ENCODE measurements around the gene TBC1D5.

DNA sequence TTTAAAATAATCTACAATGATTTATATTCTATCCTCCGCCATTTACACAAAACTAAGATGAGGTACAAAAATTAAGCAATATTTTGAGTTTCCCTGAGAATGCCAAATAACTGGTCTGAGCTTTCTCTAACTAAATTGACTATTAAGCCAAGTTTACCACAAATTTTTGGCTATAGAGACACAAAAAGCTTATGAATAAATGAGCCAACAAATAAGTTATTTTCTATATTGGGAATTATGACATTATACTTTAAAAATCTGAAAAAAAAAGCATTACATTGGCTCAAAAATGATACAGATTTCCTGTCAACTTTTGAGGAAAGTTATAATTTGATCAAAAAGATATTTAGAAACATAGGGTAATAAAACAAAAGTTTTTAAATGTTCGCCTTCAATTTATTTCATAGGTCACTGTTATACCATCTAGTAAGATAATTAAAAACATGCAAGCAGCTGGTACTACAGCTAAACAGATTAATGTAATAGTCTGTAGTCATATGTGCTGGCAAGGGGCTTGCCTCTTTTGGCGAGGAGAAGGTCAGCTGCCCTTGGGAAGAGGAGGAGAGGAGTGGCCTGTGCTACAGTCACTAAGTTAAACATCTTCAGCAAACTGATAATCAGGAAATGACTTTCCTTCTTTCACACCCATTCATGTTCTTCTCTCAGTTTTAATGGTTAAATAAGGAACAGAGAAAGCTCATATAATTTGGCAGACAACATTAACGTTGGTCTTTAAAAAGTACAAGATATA, 318.5 kb downstream of the TBC1D5 start:
- TF ChIP-seq, protein P1, sequence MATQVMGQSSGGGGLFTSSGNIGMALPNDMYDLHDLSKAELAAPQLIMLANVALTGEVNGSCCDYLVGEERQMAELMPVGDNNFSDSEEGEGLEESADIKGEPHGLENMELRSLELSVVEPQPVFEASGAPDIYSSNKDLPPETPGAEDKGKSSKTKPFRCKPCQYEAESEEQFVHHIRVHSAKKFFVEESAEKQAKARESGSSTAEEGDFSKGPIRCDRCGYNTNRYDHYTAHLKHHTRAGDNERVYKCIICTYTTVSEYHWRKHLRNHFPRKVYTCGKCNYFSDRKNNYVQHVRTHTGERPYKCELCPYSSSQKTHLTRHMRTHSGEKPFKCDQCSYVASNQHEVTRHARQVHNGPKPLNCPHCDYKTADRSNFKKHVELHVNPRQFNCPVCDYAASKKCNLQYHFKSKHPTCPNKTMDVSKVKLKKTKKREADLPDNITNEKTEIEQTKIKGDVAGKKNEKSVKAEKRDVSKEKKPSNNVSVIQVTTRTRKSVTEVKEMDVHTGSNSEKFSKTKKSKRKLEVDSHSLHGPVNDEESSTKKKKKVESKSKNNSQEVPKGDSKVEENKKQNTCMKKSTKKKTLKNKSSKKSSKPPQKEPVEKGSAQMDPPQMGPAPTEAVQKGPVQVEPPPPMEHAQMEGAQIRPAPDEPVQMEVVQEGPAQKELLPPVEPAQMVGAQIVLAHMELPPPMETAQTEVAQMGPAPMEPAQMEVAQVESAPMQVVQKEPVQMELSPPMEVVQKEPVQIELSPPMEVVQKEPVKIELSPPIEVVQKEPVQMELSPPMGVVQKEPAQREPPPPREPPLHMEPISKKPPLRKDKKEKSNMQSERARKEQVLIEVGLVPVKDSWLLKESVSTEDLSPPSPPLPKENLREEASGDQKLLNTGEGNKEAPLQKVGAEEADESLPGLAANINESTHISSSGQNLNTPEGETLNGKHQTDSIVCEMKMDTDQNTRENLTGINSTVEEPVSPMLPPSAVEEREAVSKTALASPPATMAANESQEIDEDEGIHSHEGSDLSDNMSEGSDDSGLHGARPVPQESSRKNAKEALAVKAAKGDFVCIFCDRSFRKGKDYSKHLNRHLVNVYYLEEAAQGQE (IDR thresholded peaks at IDR 0.05; ENCODE audit: insufficient read depth in 1 of 2, low read depth in 2 of 2, low read length in 1 of 2): no peak
- TF ChIP-seq, protein P2, sequence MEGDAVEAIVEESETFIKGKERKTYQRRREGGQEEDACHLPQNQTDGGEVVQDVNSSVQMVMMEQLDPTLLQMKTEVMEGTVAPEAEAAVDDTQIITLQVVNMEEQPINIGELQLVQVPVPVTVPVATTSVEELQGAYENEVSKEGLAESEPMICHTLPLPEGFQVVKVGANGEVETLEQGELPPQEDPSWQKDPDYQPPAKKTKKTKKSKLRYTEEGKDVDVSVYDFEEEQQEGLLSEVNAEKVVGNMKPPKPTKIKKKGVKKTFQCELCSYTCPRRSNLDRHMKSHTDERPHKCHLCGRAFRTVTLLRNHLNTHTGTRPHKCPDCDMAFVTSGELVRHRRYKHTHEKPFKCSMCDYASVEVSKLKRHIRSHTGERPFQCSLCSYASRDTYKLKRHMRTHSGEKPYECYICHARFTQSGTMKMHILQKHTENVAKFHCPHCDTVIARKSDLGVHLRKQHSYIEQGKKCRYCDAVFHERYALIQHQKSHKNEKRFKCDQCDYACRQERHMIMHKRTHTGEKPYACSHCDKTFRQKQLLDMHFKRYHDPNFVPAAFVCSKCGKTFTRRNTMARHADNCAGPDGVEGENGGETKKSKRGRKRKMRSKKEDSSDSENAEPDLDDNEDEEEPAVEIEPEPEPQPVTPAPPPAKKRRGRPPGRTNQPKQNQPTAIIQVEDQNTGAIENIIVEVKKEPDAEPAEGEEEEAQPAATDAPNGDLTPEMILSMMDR (IDR thresholded peaks at IDR 0.05): no peak
- TF ChIP-seq POLR2AphosphoS5 (IDR thresholded peaks at IDR 0.05; ENCODE audit: low read depth, low read length): no peak
- no peak for TF ChIP-seq SIN3A (IDR thresholded peaks at IDR 0.05; ENCODE audit: borderline replicate concordance, insufficient read depth, low read depth, low read length)

All from Panc1 (cell line).